ENCODE results near the gene ZNF507.
"Not testable (repeated sequence)": the region's sequence is repeated elsewhere in the genome, so short reads cannot be mapped to it uniquely, and the experiment has no call there.

Gene ZNF507

DNA sequence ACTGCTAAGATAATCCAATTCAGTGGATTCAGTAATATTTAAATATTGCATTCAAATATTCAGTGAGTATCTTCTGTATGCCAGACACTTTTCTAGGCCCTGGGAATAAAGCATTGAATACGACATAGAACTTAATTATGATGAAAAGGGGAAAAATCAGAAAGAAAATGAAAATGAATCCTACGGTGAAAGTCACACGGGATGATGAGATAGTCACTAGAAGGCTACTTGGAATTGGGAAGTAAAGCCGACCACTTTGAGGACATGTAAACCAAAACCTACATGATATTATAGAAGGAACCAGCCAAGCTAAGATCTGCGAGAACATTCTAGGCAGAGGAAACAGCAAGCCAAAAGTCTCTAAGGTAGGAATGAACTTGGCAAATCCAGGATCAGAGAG, 70.3 kb downstream of the ZNF507 start:
- DNase-seq = no peak

DNA sequence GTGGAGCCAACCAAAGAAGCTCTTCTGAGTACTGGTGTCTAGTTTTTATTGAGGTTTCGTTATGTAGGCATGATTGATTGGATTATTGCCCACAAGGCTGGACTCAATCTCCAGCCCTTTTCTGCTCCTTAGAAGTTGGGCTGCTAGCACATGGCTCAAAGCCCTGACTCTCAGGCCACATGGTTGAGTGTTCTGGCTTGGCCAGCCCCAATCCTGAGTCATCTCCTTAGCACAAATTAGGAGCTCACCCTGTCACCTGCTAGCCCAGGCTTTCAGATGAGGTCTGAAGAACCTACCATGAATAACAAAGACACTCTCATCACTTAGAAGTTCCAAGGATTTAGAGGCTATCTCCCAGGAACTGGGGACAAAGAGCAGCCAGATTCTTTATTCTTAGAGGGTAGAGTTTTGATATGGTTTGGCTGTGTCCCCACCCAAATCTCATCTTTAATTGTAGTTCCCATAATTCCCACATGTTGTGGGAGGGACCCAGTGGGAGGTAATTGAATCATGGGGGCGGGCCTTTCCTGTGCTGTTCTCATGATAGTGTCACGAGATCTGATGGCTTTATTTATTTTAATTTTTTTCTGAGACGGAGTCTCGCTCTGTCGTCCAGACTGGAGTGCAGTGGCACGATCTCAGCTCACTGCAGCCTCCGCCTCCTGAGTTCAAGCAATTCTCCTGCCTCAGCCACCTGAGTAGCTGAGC, 71.5 kb downstream of the ZNF507 start:
- no peak for DNase-seq

DNA sequence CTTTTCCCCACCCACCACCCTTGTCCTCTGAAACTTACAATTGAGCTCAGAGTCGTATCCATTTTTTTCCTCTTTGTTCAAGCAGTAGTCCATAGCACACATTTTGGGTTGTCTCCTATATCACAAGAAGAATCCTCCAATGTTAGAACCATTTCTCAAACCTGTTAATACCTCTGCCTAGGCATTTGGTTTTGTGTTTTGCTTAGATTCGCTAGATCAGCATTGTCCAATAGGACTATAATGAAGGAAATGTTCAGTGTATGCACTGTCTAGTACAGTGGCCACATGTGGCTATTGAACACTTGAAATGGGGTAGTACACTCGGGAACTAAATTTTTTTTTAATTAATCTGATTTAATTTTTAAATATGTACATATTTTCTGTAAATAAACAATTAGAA, 72.7 kb downstream of the ZNF507 start:
- no peak for DNase-seq

DNA sequence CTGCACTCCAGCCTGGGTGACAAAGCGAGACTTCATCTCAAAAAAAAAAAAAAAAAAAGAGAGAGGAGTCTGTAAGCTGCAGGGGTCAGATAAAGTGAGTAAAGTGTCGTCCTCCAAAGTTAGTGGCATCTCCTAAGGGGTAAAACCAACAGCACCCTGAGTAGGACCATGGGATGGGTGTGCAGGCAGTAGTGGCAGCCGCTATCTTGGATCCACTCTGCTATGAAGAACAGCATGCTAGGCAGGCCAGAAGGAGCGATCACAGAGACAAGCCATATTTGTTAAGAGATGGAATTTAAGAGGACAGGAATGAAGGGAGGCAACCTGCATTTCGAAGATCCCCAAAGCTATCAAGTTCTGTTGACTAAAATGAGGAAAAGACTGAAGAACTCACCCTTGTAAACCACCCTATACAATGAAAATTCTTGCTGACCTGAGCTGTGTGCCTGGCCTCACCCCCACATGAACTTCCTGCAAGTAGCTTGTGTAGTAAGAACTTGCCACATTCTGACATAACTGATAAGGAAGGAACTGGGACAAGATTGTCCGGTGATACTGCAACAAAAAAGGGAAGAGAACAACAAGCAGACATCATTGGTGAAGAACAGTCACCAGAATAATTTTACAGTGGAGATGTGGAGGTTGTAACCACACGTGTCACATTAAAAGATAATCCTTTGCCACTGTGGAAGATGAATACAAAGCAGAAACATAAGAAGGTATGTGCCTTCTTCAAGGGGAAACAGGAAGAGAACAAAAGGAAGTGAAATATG, 76.4 kb downstream of the ZNF507 start:
- DNase-seq = no peak

DNA sequence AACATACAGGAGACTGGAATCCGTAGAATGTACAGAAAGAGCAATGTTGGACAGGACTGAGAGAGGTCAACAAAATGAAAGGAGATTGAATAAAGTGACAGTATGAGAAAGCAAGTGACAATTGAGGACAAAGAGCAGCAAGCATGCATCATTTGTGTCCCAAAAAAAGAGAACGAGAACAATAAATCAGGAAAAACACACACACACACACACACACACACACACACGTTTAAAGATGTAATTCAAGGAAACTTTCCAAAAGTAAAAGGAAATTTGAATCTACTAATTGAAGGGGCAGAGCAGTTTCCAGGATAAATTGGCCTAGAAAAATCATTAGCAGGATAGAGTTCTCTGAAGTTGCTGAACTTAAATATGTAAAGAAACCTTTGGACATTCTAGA, 77.0 kb downstream of the ZNF507 start:
- no peak for DNase-seq

DNA sequence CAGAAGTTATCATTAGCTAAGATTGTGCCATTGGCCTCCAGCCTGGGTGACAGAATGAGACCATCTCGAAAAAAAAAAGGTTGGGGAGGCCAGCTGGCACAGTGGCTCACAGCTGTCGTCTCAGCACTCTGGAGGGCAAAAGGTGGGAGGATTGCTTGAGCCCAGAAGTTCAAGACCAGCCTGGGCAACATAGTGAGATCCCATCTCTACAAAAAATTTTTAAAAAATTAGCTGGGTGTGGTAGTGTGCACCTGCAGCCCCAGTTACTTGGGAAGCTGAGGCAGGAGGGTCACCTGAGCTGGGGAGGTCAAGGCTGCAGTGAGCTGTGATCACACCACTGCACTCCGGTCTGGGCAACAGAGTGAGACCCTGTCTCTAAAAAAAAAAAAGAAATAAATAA, 78.5 kb downstream of the ZNF507 start:
- DNase-seq = not testable (repeated sequence)

DNA sequence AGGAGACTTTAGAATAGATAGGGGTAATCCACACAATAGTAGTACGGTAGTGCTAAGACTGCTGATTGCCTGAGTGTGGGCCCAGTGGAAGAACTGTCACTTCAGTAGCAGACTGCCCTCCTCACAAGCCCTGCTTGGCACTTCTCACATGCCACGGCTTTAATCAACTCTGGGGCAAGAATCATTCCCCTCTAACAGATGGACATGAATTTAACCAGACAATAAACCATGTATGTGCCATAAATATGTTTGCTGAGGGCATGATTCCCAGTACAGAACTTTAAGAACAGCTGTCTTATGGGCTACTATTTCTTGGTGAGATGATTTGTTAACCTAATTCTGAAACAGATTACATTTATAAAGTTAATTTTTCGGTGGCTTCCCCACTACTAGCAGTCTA, 82.1 kb downstream of the ZNF507 start:
- no peak for DNase-seq

DNA sequence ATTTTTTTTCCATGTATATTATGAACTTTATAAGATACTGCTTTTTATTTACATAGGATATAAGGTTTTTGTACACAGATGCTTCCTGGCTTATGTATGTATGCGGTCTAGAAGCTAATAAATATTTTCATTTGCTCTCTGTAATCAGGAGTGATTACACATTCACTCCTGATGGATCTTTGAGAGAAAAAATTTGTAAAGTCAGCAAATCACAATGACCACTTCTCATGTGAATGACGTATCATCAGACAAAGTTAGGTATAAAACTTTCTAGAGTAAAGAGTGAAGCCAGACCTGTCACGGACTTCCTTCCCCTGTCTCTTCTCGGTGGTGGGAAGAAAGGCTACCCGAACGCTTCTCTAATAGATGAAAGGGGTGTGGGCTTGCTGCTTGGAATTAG, 91.3 kb downstream of the ZNF507 start:
- DNase-seq = no peak

DNA sequence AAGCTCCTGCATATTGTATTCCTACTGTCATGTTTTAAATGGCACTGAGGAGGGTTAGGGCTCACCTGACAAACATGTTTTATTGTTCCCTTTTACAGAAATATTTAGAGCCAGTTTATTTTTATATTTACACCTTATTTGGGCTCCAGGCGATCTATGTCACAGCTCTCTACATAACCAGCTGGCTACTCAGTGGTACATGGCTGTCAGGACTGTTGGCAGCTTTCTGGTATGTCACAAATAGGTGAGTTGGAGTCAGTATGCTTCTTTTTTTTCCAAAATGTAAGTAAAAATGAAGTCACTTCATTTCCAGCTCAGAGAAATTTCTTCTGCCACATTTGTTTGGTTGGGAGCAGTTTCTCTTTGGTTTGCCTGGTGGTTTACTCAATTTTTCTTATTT, 91.7 kb downstream of the ZNF507 start:
- no peak for DNase-seq
